Inflammatory macrophage treated with lipopolysaccharide for 1 hour (primary cell): ENCODE data around the gene TEAD1.

Experiments
- DNase-seq, 2 donors: peaks; one replicate each; pipeline ENCODE4 v3.0.0-alpha.2; 2020 to 2022

The TEAD1 gene

DNA sequence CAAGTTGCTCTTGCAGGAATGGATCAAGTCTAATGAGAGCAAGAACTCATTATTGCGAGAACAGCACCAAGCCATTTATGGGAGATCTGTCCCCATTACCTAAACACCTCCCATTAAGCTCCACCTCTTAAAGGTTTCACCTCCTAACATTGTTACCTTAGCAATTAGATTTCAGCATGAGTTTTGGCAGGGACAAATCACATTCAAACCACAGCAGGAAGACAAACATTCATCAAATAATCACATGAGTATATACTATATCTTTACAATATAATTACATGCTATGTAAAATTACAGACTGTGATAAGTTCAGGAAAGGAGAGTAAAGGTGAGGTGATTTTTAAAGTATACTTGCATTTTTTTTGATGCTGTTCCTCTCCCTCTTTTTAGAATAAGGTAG is 6.6 kb upstream of the TEAD1 start:
- no peak for DNase-seq

DNA sequence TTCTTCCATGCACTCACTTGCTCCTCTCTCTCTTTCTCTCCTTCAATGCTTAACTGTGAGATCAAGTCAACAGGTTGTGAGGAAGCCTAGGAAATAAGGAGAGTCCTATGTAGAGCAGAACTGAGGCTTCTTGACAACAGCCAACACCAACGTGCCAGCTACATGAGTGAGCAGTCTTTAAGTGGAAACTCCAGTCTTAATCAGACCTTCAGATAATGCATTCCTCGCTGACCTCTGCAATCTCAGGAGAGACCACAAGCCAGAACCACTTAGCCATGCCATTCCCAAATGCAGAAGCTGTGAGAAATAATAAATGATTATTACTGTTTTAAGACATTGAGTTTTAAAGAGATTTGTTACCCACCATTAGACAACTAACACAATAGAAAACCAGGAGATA is 6.1 kb upstream of the TEAD1 start:
- no peak for DNase-seq

DNA sequence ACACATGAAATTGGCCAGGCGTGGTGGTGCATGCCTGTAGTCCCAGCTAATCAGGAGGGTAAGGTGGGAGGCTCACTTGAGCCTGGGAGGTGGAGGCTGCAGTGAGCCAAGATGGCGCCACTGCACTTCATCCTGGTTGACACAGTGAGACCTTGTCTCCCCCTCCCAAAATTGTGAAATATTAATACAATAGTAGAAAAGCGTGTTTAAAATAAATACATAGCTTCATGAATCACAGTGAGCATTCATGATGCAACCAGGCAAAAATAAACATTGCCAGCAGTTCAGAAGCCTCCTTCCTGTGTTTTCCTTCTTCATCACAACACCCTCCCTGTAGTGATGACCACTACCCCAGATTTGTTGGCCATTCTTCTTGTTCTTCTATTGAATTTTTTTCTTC is 4.3 kb upstream of the TEAD1 start:
- DNase-seq = no peak

DNA sequence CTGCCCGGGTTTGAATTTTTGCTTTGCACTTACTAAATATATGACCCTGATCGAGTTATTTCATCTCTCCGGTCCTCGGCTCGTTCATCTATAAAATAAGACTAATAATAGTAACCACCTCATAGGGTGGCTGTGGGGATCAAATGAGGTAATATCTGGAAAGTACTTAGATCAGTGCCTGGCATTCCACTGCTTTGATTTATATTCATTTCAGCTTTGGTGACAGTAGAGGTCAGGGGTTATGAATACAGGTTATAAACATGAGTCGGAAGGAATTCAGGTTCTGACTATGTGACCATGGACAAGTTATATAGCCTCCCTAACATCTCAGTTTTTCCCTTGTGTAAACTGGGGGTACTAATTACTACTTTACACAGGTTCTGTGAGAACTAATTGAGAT is 2.9 kb upstream of the TEAD1 start:
- no peak for DNase-seq

- DNase-seq = no peak
These were observed 659 bp upstream of the TEAD1 start for GRCh38 chr11:12673601-12673923.

DNA sequence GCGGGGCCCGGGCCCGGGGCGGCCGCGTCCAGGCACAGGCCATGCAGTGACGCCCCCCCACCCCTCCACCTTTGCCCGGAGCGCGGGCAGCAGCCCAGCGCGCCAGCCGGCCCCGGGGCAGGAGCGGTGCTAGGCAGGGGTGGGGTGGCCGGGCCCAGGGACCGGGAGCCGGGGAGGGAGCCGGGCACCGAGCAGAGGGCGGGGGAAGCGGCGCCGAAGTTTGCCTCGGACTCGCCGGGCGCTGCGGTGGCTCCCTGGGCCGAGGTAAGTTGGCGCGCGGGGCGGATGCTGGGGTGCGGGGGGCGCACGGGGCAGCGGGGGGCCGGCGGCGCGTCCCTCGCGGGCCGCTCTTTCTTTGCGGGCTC is 332 bp downstream of the TEAD1 start:
- no peak for DNase-seq

- DNase-seq = no peak
These were observed 895 bp downstream of the TEAD1 start for GRCh38 chr11:12674936-12675696.

DNA sequence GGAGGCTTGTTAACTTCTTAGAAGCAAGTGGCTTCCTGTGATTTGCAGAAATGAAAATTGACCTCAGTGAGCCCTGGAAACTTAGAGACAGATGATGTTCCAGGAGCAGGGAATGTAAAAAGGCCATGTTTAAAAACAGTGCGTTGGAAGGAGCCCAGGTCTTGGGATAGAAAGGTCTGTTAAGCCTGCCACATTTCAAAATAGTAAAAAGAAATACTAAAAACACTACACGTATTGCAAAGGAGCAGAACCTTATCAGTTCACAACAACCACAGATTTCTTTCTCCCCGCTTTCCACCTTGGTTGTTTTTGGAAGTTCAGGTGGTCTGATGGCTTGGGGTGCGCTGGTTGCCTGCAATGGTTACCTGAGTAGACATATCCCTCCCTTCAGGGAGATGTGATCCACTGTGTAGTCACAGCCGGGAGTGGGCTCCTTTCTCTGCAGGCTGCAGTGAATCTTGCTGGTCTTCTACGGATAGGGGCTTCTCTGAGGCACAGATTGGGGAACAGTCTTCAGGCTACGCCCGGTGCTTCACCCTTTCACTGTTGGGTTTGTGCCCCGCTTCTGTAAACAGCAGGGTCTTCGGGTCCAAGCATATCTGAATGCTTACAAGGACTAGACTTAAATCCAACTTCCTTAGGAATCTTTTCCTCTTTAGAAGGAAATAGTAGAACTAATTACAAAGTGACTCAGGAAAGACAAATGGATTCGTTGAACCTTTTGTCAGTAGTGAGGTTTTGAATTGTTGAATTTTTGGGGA is 1.9 kb downstream of the TEAD1 start:
- DNase-seq = no peak

DNA sequence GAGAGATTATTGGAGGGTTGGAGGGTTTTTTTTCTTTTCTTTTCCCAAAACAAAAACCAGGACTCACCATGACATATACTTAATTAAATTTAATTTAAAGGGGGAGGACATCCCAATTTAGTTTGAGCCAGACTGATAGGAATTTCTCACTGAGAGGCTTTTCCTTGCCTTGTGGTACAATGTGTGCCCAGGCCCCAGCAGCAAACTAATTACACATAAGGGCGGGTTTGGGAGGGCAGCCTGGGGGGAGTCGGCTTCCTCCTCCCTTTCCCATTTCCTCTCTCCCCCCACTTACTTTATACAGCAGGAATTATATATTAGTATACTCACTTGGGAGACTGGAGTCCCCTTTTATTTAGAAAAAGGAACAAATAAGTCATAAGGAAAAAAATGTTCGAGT is 2.9 kb downstream of the TEAD1 start:
- no peak for DNase-seq

- DNase-seq = no peak
These were observed 3.9 kb downstream of the TEAD1 start for GRCh38 chr11:12678092-12678491.

GRCh38 chr11:12678991-12679390 is 4.8 kb downstream of the TEAD1 start:
- DNase-seq = no peak

DNA sequence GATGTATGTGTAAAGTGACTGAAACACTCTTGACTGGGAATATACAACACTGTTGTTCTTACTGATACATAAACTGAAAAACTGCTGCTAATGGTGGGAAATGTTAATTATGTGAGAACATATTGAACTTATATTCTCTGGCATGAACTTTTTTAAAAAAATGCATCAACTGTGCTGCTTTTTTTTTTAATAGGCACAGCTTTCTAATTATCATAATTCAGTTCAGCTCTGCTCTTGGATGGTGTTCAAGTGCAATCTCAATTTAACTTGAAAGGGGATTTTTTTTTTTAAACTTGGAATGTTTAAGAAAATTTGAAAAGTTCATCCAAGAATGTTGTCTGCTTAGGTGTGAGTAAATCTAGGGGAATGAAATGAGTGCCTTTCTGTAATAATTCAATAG is 5.2 kb downstream of the TEAD1 start:
- no peak for DNase-seq

- no peak for DNase-seq
These were observed 6.2 kb downstream of the TEAD1 start for GRCh38 chr11:12680246-12680939.

GRCh38 chr11:12680940-12681258 is 6.7 kb downstream of the TEAD1 start:
- DNase-seq = no peak

- DNase-seq = no peak
These were observed 7.2 kb downstream of the TEAD1 start for GRCh38 chr11:12681466-12681865.

DNA sequence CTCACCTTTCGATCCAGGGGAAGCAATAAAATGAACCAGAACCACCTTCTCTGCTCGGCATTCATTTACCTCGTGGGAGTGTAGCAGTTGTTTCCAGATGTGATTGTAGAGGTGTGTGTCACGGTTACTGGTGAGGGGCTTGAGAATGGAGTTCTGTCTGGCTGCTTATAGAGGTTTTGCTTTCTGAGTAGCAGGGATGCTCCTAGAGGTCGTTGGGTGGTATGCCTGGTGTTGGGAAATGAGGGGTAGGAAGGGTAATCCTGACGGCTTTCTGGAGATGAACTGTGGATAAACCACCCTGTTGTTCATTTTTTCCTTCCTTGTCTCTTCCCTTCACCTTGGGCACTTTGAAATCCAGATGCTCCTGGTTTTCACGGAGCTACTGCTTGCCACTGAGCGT is 8.1 kb downstream of the TEAD1 start:
- DNase-seq = no peak

DNA sequence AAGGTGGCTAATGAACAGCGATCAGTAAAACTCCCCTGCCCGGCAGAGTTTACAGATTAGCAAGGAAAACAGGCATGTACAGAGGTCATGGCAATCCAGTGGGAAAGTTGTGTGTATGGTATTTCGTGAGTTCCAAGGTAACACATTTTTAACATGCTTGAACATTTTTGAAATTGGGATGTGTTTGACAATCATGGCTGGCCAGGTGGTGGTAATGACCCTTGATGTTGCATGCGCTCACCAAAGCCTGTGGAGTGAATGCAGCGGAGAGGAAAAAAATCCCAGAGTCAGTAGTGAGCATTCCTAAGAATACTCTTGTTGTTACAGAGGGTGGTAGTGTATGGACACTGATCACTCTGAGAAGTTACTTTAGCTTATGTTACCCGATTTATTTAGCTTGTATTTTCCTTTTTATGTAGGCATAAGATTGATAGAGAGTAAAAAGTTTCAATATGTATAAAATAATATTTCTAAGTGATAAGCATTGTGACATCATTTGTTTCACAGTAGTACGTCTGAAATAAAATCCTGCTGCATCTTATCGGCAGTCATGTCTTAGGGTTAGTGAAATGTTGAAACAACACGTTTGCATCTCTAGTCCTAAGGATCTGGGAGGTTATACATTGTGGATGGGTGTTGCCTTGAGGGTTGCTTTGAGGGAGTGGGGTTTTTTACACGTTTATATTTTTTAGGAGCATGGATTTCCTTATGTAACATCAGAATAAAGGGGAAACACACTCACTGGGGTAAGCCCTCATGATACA is 8.7 kb downstream of the TEAD1 start:
- DNase-seq = no peak

DNA sequence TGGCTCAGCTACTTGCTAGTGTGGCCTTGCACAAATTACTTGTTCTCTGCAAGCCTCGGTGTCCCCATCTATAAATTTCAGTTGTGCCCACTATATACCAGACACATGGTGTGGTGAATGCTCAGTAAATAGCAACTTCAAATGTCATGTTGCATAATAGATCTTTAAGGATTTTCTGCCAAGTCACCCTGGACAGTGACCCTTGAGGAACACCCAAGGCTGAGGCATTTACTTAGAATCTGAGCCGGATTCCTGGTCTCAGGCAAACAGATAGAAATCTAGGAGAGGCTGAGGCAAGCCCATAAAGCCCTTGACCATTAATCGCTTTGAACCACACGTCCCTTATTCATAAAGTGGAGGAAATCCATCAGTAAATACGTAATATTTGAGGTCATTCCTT is 9.7 kb downstream of the TEAD1 start:
- DNase-seq = no peak

GRCh38 chr11:12684315-12684714 is 10.1 kb downstream of the TEAD1 start:
- no peak for DNase-seq

GRCh38 chr11:12684816-12685215 is 10.6 kb downstream of the TEAD1 start:
- no peak for DNase-seq

GRCh38 chr11:12685229-12685628 is 11.0 kb downstream of the TEAD1 start:
- DNase-seq = no peak

DNA sequence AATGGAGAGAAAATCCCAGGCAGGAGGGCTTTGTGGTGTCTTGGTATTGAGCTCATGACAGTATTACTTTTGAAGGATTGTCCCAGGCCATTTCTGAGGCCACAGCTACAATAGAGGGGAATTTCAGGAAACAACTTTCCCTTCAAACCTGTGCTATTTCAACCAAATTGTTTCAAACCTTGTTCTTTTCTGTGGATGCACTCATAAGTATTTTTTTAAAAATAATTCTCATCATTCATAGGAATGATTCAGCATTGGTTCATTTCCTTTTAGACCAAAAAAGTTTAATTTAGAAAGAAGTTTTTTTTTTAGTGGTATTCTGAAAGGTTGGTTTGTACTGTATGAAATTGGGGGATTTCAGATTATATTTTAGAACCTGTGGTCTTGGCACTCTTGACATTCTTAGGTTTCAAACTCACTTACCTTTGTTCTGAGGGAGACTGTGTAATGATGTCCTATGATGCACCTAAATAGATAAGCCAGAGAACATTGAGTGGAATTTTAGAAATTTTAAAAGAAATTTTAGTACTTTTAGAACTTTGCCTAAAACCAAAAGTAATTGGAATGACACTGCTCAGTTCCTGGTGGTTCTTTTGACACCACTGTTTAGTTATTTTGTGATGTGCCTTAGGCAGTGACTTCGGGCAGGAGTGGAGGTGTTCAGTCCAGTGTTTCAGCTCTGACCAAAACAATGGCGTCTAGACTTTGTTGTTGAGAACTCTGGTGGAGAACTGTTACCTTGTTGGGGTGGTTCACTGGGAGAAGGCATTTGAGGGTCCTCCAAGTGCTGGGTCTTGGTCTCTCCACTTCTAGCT is 12.2 kb downstream of the TEAD1 start:
- no peak for DNase-seq

- DNase-seq = no peak
These were observed 13.0 kb downstream of the TEAD1 start for GRCh38 chr11:12687216-12687623.
